Measurements from ENCODE around the gene HPS6.
A peak's percentile ranks its signal among the peaks of the same experiment; 100 is the strongest.
"Not testable (repeated sequence)": the region's sequence is repeated elsewhere in the genome, so short reads cannot be mapped to it uniquely, and the experiment has no call there.

Gene HPS6

GRCh38 chr10:102064868-102065560 is at the start of gene HPS6:
Gene HPS6, plus strand, starts transcription at chr10:102065349. Its CDS starts 126 bp downstream, at chr10:102065475.
- no peak for DNase-seq (ENCODE audit: low read depth, low spot score)

GRCh38 chr10:102016416-102016815 is 48.7 kb upstream of the HPS6 start:
- no peak for DNase-seq (ENCODE audit: low read depth, low spot score)

GRCh38 chr10:102017295-102017694 is 47.9 kb upstream of the HPS6 start:
- no peak for DNase-seq (ENCODE audit: low read depth, low spot score)

- no peak for DNase-seq (ENCODE audit: low read depth, low spot score)
Measured at GRCh38 chr10:102020938-102021337, 44.2 kb upstream of the HPS6 start.

- no peak for DNase-seq (ENCODE audit: low read depth, low spot score)
Measured at GRCh38 chr10:102024799-102025198, 40.4 kb upstream of the HPS6 start.

GRCh38 chr10:102027261-102027660 is 37.9 kb upstream of the HPS6 start:
- DNase-seq (ENCODE audit: low read depth, low spot score): no peak

- DNase-seq (ENCODE audit: low read depth, low spot score): no peak
Measured at GRCh38 chr10:102033787-102034186, 31.4 kb upstream of the HPS6 start.

- not testable (repeated sequence) for DNase-seq (ENCODE audit: low read depth, low spot score)
Measured at GRCh38 chr10:102035807-102036206, 29.3 kb upstream of the HPS6 start.

- no peak for DNase-seq (ENCODE audit: low read depth, low spot score)
Measured at GRCh38 chr10:102038410-102038809, 26.7 kb upstream of the HPS6 start.

GRCh38 chr10:102040305-102041050 is 24.7 kb upstream of the HPS6 start:
- DNase-seq (ENCODE audit: low read depth, low spot score): no peak

GRCh38 chr10:102045292-102045691 is 19.9 kb upstream of the HPS6 start:
- no peak for DNase-seq (ENCODE audit: low read depth, low spot score)

- no peak for DNase-seq (ENCODE audit: low read depth, low spot score)
Measured at GRCh38 chr10:102046095-102046494, 19.1 kb upstream of the HPS6 start.

GRCh38 chr10:102054881-102055646 is 10.1 kb upstream of the HPS6 start:
- not testable (repeated sequence) for DNase-seq (ENCODE audit: low read depth, low spot score)

GRCh38 chr10:102055647-102056419 is 9.3 kb upstream of the HPS6 start, which contains the start of gene ARMH3:
Gene ARMH3, minus strand, starts transcription at chr10:102056173. Its CDS starts 16,059 bp downstream, at chr10:102040114.
- DNase-seq (ENCODE audit: low read depth, low spot score): peak; percentile 93

- no peak for DNase-seq (ENCODE audit: low read depth, low spot score)
Measured at GRCh38 chr10:102059987-102060386, 5.2 kb upstream of the HPS6 start.

- no peak for DNase-seq (ENCODE audit: low read depth, low spot score)
Measured at GRCh38 chr10:102064503-102064867, 664 bp upstream of the HPS6 start.

- no peak for DNase-seq (ENCODE audit: low read depth, low spot score)
Measured at GRCh38 chr10:102065561-102066398, 631 bp downstream of the HPS6 start.

- DNase-seq (ENCODE audit: low read depth, low spot score): no peak
Measured at GRCh38 chr10:102066399-102067088, 1.4 kb downstream of the HPS6 start.

GRCh38 chr10:102067091-102067916 is 2.2 kb downstream of the HPS6 start:
- no peak for DNase-seq (ENCODE audit: low read depth, low spot score)

All from smooth muscle cell of the brain vasculature (primary cell).